ENCODE results near the gene ZRANB1. TPM values are rescaled to one million over a fixed set of nuclear protein-coding genes. Genes with fewer than 3 reads are reported as not detected.

The ZRANB1 gene
- total RNA-seq, 1 donor from 2014 or later, result 17.7 TPM

GRCh38 chr10:124918906-124919305 lies 23.0 kb upstream of the ZRANB1 start:
- ChIA-PET CTCF (no interaction called here), POLR2A (interaction anchor here (0.7 kb wide), 1 partner anchor 234 kb away, joined by 8 read pairs; no protein-coding TSS in a partner anchor)
- Mint-ChIP-seq H3K27me3 (no peaks in the 10 kb centered on the region), H3K36me3 (ENCODE audit: low read depth) (peaks cover 14% of the 10 kb centered on the region), H3K4me3 (peak overlapping the region; percentile 94), H3K9me3 (no peaks in the 10 kb centered on the region), H3K4me1 (peaks cover 37% of the 10 kb centered on the region), H3K27ac (peak overlapping the region; percentile 56)
- TF ChIP-seq CTCF (IDR thresholded peaks at IDR 0.05), result no peak
- DNase-seq, result no peak
- ATAC-seq (ENCODE audit: low read depth), result no peak
- intact Hi-C loops (cut with micrococcal nuclease), result loop anchor here (5.0 kb wide), 3 partner anchors 903 to 1767 kb away; partner anchors contain the start of genes BCCIP, BUB3, FANK1 and UROS

GRCh38 chr10:124921261-124921660 lies 20.7 kb upstream of the ZRANB1 start:
- intact Hi-C loops (cut with micrococcal nuclease), result loop anchor here (5.0 kb wide), 1 partner anchor 36 kb away; no protein-coding TSS in a partner anchor
- Mint-ChIP-seq H3K4me3 (no peak overlapping the region), H3K27ac (no peak overlapping the region), H3K9me3 (no peaks in the 10 kb centered on the region), H3K27me3 (no peaks in the 10 kb centered on the region), H3K36me3 (ENCODE audit: low read depth) (peaks cover 14% of the 10 kb centered on the region), H3K4me1 (peaks cover 48% of the 10 kb centered on the region)
- POLR2A ChIA-PET, result no interaction called here
- CTCF ChIA-PET, result no interaction called here
- no peak for TF ChIP-seq CTCF (IDR thresholded peaks at IDR 0.05)
- DNase-seq (no peak), ATAC-seq (ENCODE audit: low read depth) (no peak)

- ATAC-seq (ENCODE audit: low read depth) (no peak), DNase-seq (no peak)
- TF ChIP-seq CTCF (IDR thresholded peaks at IDR 0.05), result no peak
- CTCF ChIA-PET, result no interaction called here
- Mint-ChIP-seq H3K27ac (no peak overlapping the region), H3K4me1 (peaks cover 42% of the 10 kb centered on the region), H3K9me3 (no peaks in the 10 kb centered on the region), H3K36me3 (ENCODE audit: low read depth) (peaks cover 21% of the 10 kb centered on the region), H3K27me3 (no peaks in the 10 kb centered on the region), H3K4me3 (no peak overlapping the region)
- intact Hi-C loops (cut with micrococcal nuclease), result loop anchor here (5.0 kb wide), 1 partner anchor 34 kb away; no protein-coding TSS in a partner anchor
- POLR2A ChIA-PET, result interaction anchor here (0.5 kb wide), 1 partner anchor 145 kb away, joined by 8 read pairs; no protein-coding TSS in a partner anchor
These were observed 18.2 kb upstream of the ZRANB1 start for GRCh38 chr10:124923684-124924083.

DNA sequence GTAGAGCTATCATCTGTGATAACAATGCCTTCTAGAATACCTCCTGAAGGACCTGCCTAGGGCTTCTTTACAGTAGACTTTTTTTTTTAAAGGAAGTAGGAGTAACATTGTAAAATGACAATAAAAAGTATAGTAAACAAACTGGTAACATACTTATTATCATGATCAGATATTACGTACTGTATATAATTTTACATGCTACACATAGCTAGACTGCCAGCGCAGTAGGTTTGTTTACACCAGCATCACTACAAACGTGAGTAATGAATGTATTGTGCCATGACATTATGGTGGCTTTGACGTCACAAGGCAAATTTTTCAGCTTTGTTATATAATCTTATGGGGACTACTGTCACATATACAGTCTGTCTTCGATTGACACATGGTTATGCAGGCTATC lies 15.4 kb upstream of the ZRANB1 start:
- no peak overlapping the region for H3K4me3 Mint-ChIP-seq
- ChIA-PET CTCF (no interaction called here), POLR2A (interaction anchor here (0.9 kb wide), 1 partner anchor 13 kb away, joined by 3 read pairs; no protein-coding TSS in a partner anchor)
- H3K27me3 Mint-ChIP-seq, result no peaks in the 10 kb centered on the region
- ATAC-seq (ENCODE audit: low read depth) (no peak), DNase-seq (no peak)
- intact Hi-C loops (cut with micrococcal nuclease), result no loop called here
- no peak overlapping the region for H3K27ac Mint-ChIP-seq
- TF ChIP-seq CTCF (IDR thresholded peaks at IDR 0.05), result no peak
- H3K9me3 Mint-ChIP-seq, result no peaks in the 10 kb centered on the region
- peaks cover 24% of the 10 kb centered on the region for H3K36me3 Mint-ChIP-seq (ENCODE audit: low read depth)
- peaks cover 27% of the 10 kb centered on the region for H3K4me1 Mint-ChIP-seq

DNA sequence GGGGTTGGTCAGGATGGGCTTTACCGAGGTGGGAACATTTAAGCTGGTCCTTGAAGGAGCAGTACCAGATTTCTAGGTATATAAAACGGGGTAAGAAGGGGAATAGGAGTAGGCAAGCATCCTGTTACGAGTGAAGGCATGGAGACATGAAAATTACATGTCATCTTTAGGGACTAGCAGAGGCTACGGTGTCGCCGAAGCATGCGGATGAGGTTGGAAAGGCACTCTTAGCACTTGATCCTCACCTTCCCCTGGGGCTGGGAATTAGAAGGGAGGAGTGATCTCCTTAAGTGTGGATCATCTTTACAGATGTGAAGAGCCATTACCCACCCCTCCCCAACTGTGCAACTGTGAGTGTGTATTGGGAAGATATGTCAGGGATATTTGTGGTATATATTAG lies 13.8 kb upstream of the ZRANB1 start:
- TF ChIP-seq CTCF (IDR thresholded peaks at IDR 0.05), result no peak
- H3K4me3 Mint-ChIP-seq, result no peak overlapping the region
- H3K4me1 Mint-ChIP-seq, result peaks cover 32% of the 10 kb centered on the region
- H3K27ac Mint-ChIP-seq, result no peak overlapping the region
- ChIA-PET CTCF (no interaction called here), POLR2A (no interaction called here)
- H3K9me3 Mint-ChIP-seq, result peaks cover 3% of the 10 kb centered on the region
- H3K27me3 Mint-ChIP-seq, result no peaks in the 10 kb centered on the region
- H3K36me3 Mint-ChIP-seq (ENCODE audit: low read depth), result peaks cover 30% of the 10 kb centered on the region
- no peak for ATAC-seq (ENCODE audit: low read depth)
- intact Hi-C loops (cut with micrococcal nuclease), result no loop called here
- DNase-seq, result no peak
